Mesothelial cell of epicardium (in vitro differentiated cells): ENCODE results near the gene APH1A. TPM values are rescaled to one million over a fixed set of nuclear protein-coding genes. Genes with fewer than 3 reads are reported as not detected.

Experiments
- DNase-seq, 2 experiments: peaks; one replicate each; pipeline ENCODE4 v3.0.0; 2021; ENCODE audit warnings: low spot score in 2 of 2; ENCODE audit not compliant: unreplicated experiment in 2 of 2
- H3K27ac Mint-ChIP-seq: 2 replicates; pipeline ENCODE4 v1.8.0; 2021; ENCODE audit warnings: mixed read lengths
- H3K27me3 Mint-ChIP-seq: 2 replicates; pipeline ENCODE4 v1.8.0; 2021; ENCODE audit warnings: low read depth, mixed read lengths
- H3K36me3 Mint-ChIP-seq: 2 replicates; pipeline ENCODE4 v1.8.0; 2021; ENCODE audit warnings: mixed read lengths
- H3K4me1 Mint-ChIP-seq: 2 replicates; pipeline ENCODE4 v1.8.0; 2021; ENCODE audit warnings: mixed read lengths
- H3K4me3 Mint-ChIP-seq: 2 replicates; pipeline ENCODE4 v1.8.0; 2021; ENCODE audit warnings: mild to moderate bottlenecking, moderate library complexity, mixed read lengths
- H3K9me3 Mint-ChIP-seq: 2 replicates; pipeline ENCODE4 v1.8.0; 2021; ENCODE audit warnings: mixed read lengths
- CTCF ChIP-seq: fragments of 200-600 bp; sonication (generic); IDR thresholded peaks from one replicate; pipeline ENCODE4 v1.5.0; 2021; ENCODE audit warnings: antibody characterized with exemption; ENCODE audit not compliant: unreplicated experiment
- total RNA-seq: library from RNA; stranded (reverse); gene quantifications from 3 replicates; pipeline ENCODE4 v1.2.1, GENCODE V29; 2021

APH1A gene
- total RNA-seq, 1 donor from 2014 or later: 138 TPM

GRCh38 chr1:150288382-150288781 is 19.6 kb upstream of the APH1A start:
- H3K27ac Mint-ChIP-seq: no peak overlapping the region
- TF ChIP-seq CTCF: no peak
- H3K9me3 Mint-ChIP-seq: no peaks in the 10 kb centered on the region
- no peak overlapping the region for H3K4me3 Mint-ChIP-seq
- no peak for DNase-seq
- peaks cover 12% of the 10 kb centered on the region for H3K36me3 Mint-ChIP-seq
- H3K4me1 Mint-ChIP-seq: peaks cover 10% of the 10 kb centered on the region
- peaks cover 15% of the 10 kb centered on the region for H3K27me3 Mint-ChIP-seq

DNA sequence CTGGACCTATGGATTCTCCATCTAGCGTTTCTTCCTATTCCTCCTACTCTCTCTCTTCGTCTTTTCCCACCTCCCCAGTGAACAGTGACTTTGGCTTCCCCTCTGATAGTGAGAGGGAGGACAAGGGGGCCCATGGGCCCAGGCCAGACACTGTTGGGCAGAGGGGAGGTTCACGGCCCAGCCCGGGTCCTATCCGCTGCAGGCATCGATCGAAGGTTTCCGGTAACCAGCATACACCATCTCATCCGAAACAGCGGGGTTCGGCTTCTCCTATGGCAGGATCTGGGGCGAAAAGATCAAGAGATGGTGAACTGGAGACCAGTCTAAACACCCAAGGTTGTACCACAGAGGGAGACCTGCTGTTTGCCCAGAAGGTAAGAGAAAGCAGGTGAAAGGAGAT is 14.4 kb upstream of the APH1A start:
- Mint-ChIP-seq H3K4me1 (peaks cover 30% of the 10 kb centered on the region), H3K27ac (peak overlapping the region; percentile 31), H3K36me3 (peaks cover 12% of the 10 kb centered on the region), H3K9me3 (no peaks in the 10 kb centered on the region), H3K27me3 (peaks cover 25% of the 10 kb centered on the region), H3K4me3 (peak overlapping the region; percentile 74)
- DNase-seq: no peak
- no peak for TF ChIP-seq CTCF

GRCh38 chr1:150282558-150282958 is 13.7 kb upstream of the APH1A start:
- Mint-ChIP-seq H3K4me1 (peaks cover 34% of the 10 kb centered on the region), H3K27me3 (peaks cover 24% of the 10 kb centered on the region), H3K9me3 (no peaks in the 10 kb centered on the region), H3K4me3 (peak overlapping the region; percentile 74), H3K27ac (peak overlapping the region; percentile 87), H3K36me3 (peaks cover 12% of the 10 kb centered on the region)
- no peak for TF ChIP-seq CTCF
- DNase-seq: peak in 1 of 2 experiments; percentile 53

- peak; percentile 75 to 81 for DNase-seq
- peak within 1 kb of the TSS; percentile 88 for H3K27ac Mint-ChIP-seq
- peaks cover 34% of the 10 kb centered on the region for H3K4me1 Mint-ChIP-seq
- peaks cover 23% of the 10 kb centered on the region for H3K27me3 Mint-ChIP-seq
- peak within 1 kb of the TSS; percentile 74 for H3K4me3 Mint-ChIP-seq
- TF ChIP-seq CTCF: no peak
- no peaks in the 10 kb centered on the region for H3K9me3 Mint-ChIP-seq
- H3K36me3 Mint-ChIP-seq: peaks cover 13% of the 10 kb centered on the region
These were observed 13.1 kb upstream of the APH1A start, which contains the start of gene CIART for GRCh38 chr1:150281758-150282557. Gene CIART, plus strand, starts transcription at chr1:150282554. Its CDS starts 714 bp downstream, at chr1:150283268.

GRCh38 chr1:150281221-150281757 is 12.5 kb upstream of the APH1A start:
- peak in 1 of 2 experiments; percentile 56 for DNase-seq
- peak overlapping the region; percentile 74 for H3K4me3 Mint-ChIP-seq
- peaks cover 20% of the 10 kb centered on the region for H3K27me3 Mint-ChIP-seq
- H3K4me1 Mint-ChIP-seq: peaks cover 34% of the 10 kb centered on the region
- TF ChIP-seq CTCF: peak; percentile 47
- no peaks in the 10 kb centered on the region for H3K9me3 Mint-ChIP-seq
- peaks cover 10% of the 10 kb centered on the region for H3K36me3 Mint-ChIP-seq
- H3K27ac Mint-ChIP-seq: peak overlapping the region; percentile 88
